Measurements from ENCODE around the gene KCNQ1. TPM values are rescaled to one million over a fixed set of nuclear protein-coding genes. Genes with fewer than 3 reads are reported as not detected.

KCNQ1 gene
- total RNA-seq, 1 donor from 2014 or later, result 1.1 TPM

- no peak for DNase-seq (ENCODE audit: extremely low read depth, low read depth, low spot score)
Observed at GRCh38 chr11:2859699-2860037, 414.9 kb downstream of the KCNQ1 start.

GRCh38 chr11:2860636-2861035 is 415.8 kb downstream of the KCNQ1 start:
- DNase-seq (ENCODE audit: extremely low read depth, low read depth, low spot score), result no peak

- no peak for DNase-seq (ENCODE audit: extremely low read depth, low read depth, low spot score)
Observed at GRCh38 chr11:2862395-2863275, 417.8 kb downstream of the KCNQ1 start.

DNA sequence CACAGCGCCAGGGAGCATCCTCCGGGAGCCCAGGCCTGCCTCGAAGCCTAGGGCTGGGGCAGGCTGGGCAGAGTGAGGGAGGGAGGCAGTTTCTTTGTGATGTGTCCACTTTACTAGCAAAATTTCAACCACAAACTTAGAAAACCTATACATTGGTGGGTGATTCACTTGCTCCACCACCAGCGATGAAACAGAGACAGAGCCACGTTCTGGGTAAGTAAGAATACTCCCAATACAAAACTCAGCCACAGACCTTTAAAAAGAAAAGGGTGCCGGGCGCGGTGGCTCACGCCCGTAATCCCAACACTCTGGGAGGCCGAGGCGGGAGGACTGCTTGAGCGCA is 418.4 kb downstream of the KCNQ1 start:
- no peak for DNase-seq (ENCODE audit: extremely low read depth, low read depth, low spot score)

DNA sequence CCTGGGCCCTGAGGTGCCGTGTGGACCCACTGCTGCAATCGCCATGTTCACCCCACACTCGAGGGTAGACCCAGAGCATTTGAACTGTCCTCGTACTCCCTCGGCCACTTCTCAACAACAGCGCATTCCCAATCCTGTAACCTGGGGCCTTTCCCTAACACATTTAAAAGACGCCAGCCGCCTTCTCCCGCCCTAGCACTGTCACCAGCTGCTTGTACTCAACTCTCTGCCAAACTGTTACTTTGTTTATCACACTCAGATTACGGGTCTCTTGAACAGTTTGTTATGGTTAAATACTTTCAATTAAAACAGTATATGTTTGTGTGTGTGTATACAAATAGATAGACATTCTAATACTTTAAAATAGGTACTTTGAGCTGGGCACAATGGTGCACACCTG is 420.1 kb downstream of the KCNQ1 start:
- DNase-seq (ENCODE audit: extremely low read depth, low read depth, low spot score), result no peak

DNA sequence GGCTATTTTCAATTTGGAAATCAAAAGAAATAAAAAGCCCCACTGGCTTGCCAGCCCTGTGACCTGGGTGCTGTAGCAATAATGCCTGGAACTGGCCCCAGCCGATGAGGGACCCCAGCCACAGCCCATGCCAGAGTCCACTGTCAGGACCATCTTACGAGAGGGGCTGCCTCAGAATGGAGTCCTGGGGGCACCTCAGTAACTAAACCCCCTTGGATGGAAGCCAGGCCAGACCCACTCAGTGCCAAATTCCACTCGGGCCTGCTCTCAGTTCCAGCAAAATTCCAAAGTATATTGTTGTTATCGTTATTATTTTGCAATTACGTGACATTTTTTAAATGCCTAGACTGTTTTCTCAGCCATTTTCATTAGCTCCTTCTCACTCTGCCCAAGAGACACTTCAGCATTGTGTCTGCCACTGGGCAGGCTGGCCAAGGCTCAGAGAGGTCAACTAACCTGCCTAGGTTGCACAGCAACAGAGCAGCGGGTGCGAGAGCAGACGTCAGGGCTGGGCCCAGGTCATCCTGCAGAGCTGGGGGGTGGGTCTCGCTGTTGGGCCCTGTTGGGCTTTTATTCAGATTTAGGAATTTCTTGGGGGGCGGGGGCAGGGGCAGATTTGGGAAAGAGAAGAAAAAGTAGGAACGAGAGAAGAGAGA is 421.2 kb downstream of the KCNQ1 start:
- no peak for DNase-seq (ENCODE audit: extremely low read depth, low read depth, low spot score)

DNA sequence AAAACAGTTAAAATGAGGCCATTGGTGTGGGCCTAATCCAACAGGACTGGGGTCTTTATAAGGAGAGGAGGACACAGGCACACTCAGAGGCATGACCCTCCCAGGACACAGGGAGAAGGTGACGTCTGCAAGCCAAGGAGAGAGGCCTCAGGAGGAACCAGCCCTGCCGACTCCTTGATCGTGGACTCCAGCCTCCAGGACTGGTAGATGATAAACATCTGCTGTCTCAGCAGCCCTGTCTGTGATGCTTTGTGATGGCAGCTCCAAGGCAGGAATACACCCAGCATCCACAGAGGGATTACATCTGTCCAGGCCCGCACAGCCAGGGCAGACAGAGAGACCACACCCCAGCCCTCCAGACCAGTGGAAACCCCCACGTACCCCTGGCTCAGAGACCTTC is 422.3 kb downstream of the KCNQ1 start:
- no peak for DNase-seq (ENCODE audit: extremely low read depth, low read depth, low spot score)

- DNase-seq (ENCODE audit: extremely low read depth, low read depth, low spot score), result no peak
Observed at GRCh38 chr11:2867722-2868505, 423.1 kb downstream of the KCNQ1 start.

GRCh38 chr11:2868506-2869133 is 423.8 kb downstream of the KCNQ1 start:
- DNase-seq (ENCODE audit: extremely low read depth, low read depth, low spot score), result no peak

GRCh38 chr11:2869134-2869526 is 424.3 kb downstream of the KCNQ1 start:
- DNase-seq (ENCODE audit: extremely low read depth, low read depth, low spot score), result no peak

GRCh38 chr11:2869561-2870427 is 425.0 kb downstream of the KCNQ1 start:
- DNase-seq (ENCODE audit: extremely low read depth, low read depth, low spot score), result no peak

DNA sequence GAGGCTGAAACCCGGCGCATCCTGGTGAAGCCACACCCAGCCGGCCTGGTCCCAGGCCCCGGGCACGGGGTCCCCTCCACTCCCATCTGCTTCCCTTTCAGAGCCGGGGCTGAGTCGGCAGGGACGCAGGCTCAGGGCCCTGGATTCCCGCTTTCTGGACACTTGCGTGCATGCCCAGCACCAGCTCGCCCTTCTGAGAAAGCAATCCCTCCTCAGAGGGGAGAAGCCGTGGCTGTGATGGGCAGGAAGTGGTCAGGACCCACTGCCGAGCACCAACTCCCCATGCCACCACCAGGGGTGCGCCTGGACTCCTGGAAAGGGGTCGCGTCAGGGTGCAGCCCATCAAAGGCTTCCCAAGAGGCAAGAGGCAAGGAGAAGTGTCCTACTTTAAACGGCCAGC is 425.7 kb downstream of the KCNQ1 start:
- no peak for DNase-seq (ENCODE audit: extremely low read depth, low read depth, low spot score)

GRCh38 chr11:2870969-2871680 is 426.3 kb downstream of the KCNQ1 start:
- no peak for DNase-seq (ENCODE audit: extremely low read depth, low read depth, low spot score)

GRCh38 chr11:2874963-2875362 is 430.2 kb downstream of the KCNQ1 start:
- no peak for DNase-seq (ENCODE audit: extremely low read depth, low read depth, low spot score)

- no peak for DNase-seq (ENCODE audit: extremely low read depth, low read depth, low spot score)
Observed at GRCh38 chr11:2877474-2877873, 432.7 kb downstream of the KCNQ1 start.

GRCh38 chr11:2878782-2879181 is 434.0 kb downstream of the KCNQ1 start:
- DNase-seq (ENCODE audit: extremely low read depth, low read depth, low spot score), result no peak

DNA sequence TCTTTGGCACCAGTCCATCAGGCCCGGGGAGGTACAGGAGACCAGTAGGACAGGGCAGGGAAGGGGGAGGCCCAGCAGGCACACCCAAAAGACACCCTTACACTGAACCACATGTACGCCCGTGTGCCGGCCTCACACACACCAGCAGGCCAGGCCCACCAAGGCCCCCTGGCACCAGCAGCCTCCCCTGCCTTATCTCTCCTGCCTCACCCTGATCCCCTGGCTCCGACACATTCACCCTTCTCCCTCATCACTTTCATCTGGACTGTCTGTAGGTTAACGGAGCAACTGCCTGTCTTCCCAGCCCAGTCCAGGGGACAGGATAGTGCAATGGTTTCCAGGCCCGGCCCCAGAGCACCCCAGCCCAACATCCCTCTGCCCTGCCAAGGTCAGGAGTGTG is 435.8 kb downstream of the KCNQ1 start:
- no peak for DNase-seq (ENCODE audit: extremely low read depth, low read depth, low spot score)

- DNase-seq (ENCODE audit: extremely low read depth, low read depth, low spot score), result no peak
Observed at GRCh38 chr11:2881076-2881980, 436.5 kb downstream of the KCNQ1 start.

- no peak for DNase-seq (ENCODE audit: extremely low read depth, low read depth, low spot score)
Observed at GRCh38 chr11:2881981-2882375, 437.2 kb downstream of the KCNQ1 start.
